ENCODE measurements around the gene INTS6.
"Not testable (repeated sequence)": the region's sequence is repeated elsewhere in the genome, so short reads cannot be mapped to it uniquely, and the experiment has no call there.

Gene INTS6

GRCh38 chr13:51455532-51455931 lies 2.7 kb upstream of the INTS6 start:
- DNase-seq: no peak

DNA sequence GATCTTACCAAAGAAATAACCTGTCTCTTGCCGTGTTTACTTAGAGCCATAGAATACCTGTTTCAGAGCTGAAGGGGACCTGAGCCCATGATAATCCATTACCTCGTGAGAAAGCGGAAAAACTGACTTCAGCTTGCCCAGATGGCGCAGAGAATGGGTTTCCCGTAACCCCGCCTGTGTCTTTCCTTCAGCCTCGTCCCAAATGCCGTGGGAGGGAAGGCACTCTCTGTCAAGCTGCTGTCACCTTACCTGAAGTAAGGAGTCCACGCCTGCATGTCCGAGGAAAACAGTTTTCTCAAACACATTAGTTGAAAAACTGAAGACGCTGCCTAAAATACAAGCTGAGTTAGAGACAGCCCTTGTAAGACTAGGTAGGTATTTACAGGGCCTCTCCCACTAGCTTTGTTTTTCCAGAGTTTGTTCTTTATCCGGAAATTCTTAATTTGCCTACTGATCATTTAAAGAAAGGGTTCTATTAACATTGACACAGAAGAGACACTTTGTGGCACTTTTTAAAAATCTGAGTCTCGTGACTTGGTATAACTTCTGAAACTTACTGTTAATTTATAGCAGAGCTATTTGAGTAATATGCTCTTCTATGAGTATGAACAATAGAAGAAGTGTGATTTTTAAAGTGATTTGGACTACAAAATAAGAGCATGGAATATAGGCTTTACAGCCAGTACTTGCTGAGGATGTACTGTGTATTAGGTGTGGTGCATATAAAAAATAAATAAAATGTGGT lies 1.3 kb upstream of the INTS6 start:
- DNase-seq: peak; percentile 28

DNA sequence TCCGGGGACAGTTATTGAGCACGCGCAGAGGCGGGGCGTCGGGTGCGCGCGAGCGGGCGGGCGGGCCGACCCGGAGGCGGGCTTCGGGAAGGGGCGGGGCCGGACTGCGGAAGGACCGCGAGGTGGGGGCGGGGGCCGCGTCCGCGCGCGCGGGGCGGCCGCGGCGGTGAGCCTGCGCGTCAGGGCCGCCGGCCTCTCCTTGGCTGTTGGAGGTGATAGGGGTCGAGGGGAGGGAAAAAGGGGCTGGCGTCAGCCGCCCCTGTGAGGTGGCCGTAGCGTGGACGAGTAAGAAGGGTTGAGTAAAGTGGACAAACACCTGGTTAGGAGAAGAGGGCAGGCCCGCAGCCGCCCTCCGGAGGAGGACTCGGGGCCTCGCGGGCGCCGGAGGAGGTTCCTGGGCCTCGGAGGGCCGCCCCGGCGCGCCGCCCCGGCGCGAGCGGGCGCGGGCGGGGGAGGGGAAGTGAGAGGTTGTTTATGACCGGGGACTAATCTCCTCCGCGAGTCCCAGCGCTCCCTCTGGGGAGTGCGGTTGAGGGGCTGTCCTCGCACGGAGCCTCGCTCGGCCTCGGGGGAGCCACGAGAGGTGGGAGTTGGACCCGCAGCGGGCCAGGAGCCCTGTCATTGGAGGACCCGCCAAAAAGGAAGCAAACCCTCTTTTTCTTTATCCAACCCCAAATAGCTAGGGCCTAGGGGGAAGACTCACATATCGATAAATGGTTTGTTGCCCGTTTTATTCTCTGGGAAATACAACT lies 547 bp upstream of the INTS6 start:
- peak; percentile 89 for DNase-seq

GRCh38 chr13:51451467-51452360 lies 1.1 kb downstream of the INTS6 start:
- peak; percentile 80 for DNase-seq

DNA sequence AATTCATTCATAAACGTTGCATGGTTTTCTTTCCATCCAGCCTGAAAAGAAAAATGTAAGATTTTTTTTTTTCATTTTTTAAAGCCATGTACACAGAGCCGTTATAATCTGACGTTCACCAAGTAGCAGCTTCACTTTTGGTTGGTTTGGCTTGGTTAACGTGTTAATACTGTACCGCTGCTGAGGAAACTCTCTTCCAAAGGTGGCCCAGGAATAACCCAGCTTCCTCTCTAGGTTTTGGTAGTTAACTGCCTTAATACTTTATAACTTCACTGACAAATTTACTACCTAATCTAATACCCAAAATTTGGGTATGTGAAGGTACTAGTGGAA lies 1.7 kb downstream of the INTS6 start:
- DNase-seq: no peak

GRCh38 chr13:51449018-51449417 lies 3.8 kb downstream of the INTS6 start:
- no peak for DNase-seq

DNA sequence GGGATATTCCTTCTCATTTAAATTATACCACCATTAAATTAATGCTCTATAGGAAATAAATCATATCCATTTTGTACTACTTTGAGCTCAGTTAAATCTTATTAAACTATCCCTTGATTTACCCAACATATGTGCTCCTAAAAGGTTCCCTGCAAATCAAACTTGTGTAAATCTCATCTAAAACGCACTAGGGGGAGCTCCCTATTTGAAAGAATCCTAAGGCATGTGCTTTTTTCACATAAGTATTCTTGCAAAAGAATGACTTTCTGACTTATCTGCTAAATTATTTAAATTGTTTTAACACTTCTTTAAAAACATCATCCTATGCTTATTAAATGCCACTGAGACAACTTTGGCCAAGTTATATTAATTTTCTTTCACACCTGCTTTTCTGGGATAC lies 7.9 kb downstream of the INTS6 start:
- no peak for DNase-seq

- no peak for DNase-seq
These were observed 12.5 kb downstream of the INTS6 start for GRCh38 chr13:51440381-51440780.

DNA sequence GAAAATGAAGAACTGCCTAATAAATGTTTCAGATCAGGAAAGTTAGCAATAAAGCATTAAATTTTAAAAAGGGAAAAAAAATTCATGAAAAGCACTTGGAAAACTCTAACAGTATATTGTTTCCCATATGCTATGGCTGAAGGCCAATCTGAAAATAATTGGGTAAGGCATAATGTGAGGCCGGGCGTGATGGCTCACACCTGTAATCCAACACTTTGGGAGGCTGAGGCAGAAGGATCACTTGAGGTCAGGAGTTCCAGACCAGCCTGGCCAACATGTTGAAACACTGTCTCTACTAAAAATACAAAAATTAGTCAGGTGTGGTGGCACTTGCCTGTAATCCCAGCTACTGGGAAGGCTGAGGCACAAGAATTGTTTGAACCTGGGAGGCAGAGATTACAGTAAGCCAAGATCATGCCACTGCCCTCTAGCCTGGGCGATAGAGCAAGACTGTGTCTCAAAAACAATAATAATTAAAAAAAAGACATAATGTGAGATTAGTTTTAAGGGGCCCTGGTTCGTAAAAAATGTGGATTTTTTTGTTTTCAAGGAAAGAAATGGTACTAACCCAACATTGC lies 15.2 kb downstream of the INTS6 start:
- DNase-seq: no peak

DNA sequence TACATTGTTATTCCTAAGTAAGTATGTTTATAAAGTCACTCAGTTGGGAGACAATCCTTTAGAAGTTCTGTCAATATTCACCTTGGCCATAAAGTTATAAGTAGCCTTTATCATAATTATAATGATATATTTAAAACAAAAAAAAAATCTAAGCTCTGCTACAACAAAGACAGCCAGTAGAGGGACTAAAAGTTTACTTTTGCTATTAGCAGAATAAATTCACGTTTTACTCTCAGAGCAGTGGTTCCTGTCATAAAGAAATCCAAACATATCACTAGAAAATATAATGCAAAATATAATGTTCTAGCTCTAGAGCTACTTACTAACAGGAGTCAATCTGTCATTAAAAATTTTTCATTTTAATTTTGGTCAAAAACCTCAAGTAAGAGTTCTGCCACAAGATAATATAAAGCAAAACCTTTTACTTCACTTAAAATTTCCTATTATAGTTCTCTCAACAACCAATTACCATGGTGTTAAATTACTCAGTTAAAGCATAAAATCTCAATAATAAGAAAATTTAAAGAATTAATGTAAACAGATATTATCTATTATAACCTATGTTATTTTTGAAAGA lies 17.7 kb downstream of the INTS6 start:
- DNase-seq: no peak

- DNase-seq: no peak
These were observed 20.3 kb downstream of the INTS6 start for GRCh38 chr13:51432576-51432975.

GRCh38 chr13:51426982-51427381 lies 25.9 kb downstream of the INTS6 start:
- no peak for DNase-seq

DNA sequence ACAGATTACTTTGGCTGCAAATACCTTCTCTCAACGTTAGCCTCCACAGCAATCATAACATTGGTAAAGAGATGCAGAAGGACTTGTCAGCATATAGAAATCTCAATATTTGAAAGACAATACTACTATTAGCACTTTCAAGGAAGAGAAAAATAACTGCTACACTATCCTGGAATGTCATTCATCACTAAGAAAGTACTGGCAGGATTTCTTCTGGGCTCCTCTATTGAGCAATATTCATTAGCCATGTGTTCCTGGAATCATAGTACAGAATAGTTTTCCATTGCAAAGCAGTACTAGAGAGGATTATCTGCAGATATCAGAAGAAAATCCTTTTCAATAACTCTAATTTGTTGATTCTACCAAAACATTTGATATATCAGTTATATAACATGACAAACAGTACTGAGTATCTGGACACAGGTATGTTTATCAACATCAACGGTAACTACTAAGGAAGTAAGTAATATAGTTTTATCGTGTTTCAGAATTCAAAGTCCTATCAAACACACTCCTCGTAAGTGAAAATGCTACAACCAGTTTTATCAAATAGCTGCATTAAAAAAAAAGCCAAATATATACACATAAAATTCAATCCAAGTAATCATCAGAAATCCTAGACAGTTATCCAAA lies 27.3 kb downstream of the INTS6 start:
- DNase-seq: no peak

- no peak for DNase-seq
These were observed 29.1 kb downstream of the INTS6 start for GRCh38 chr13:51423766-51424165.

DNA sequence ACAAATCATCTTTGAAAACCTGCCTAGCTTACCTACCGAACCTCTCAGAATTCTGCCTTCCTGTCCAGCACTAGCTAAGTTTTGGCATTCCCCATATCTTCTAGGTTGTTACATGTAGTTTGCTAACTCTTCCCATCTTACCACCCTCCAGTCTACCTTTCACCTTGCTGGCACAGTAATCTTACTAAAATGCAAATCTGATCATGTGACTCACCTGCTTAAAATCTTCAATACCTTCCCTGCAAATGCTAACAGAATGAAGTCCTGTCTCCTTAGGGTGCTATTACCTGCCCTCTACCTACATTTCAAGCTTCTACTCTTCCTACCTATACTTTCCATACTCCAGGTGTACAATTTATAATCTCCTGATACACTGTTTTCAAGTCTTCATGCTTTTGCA lies 30.4 kb downstream of the INTS6 start:
- DNase-seq: no peak

DNA sequence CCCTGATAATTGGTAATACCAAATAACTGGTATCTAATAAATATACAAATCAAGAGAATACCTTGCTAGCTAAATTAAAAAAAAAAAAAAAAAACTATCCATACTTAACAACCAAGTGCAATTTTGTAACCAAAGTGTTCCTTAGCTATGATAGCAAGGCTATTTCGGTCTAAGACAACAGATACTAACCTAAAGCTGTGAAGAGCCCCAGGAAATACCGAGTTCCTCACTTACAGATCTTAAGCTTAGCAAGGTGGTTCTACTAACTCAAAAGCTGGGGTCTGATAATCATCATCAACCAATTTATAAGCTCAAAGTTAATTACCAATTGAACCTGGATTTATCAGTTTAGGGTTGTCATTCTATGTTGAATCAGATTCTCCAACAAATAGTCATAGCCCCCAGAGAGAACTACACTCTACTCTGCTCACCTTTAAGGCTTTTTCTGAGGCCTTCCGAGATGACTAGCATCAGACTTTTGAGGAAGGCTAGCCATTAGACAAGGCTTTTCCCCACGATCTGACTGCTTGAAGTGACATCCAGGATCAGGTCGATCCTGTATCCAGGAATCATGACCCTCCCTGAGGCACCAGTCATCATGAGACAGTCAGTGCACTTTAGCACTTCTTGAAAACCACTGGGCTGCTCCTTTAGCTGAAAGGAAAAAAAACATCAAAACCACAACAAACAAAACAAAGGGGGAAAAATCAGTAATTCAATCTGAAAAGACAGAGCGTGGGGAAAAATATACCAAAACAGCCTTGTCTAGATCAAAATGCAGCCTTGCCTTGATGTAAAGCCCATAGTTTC lies 31.9 kb downstream of the INTS6 start:
- no peak for DNase-seq

- no peak for DNase-seq
These were observed 33.7 kb downstream of the INTS6 start for GRCh38 chr13:51419001-51419636.

GRCh38 chr13:51417716-51418115 lies 35.1 kb downstream of the INTS6 start:
- DNase-seq: no peak

- DNase-seq: no peak
These were observed 36.7 kb downstream of the INTS6 start for GRCh38 chr13:51416107-51416506.

GRCh38 chr13:51415339-51415738 lies 37.5 kb downstream of the INTS6 start:
- not testable (repeated sequence) for DNase-seq

DNA sequence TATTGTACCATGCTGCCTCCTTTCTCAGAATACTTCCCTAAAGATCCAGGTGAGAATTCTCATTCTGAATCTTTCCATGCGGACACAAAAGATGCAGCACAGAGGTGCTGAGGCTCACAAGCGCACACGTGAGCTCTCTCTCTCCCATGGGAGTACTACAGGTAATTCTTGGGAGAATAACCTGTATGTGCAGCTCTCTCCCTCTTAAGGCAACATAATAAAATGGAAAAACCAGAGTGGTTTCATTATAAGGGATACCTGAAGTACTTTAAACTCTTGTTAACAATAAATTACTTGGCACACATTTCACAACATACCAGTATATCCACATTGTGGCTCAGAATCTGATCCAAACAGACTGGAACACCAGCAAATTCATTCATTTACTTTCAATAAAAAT lies 40.4 kb downstream of the INTS6 start:
- no peak for DNase-seq
